ENCODE data around the gene SARDH.
"Not testable (repeated sequence)": the region's sequence is repeated elsewhere in the genome, so short reads cannot be mapped to it uniquely, and the experiment has no call there.

SARDH gene

DNA sequence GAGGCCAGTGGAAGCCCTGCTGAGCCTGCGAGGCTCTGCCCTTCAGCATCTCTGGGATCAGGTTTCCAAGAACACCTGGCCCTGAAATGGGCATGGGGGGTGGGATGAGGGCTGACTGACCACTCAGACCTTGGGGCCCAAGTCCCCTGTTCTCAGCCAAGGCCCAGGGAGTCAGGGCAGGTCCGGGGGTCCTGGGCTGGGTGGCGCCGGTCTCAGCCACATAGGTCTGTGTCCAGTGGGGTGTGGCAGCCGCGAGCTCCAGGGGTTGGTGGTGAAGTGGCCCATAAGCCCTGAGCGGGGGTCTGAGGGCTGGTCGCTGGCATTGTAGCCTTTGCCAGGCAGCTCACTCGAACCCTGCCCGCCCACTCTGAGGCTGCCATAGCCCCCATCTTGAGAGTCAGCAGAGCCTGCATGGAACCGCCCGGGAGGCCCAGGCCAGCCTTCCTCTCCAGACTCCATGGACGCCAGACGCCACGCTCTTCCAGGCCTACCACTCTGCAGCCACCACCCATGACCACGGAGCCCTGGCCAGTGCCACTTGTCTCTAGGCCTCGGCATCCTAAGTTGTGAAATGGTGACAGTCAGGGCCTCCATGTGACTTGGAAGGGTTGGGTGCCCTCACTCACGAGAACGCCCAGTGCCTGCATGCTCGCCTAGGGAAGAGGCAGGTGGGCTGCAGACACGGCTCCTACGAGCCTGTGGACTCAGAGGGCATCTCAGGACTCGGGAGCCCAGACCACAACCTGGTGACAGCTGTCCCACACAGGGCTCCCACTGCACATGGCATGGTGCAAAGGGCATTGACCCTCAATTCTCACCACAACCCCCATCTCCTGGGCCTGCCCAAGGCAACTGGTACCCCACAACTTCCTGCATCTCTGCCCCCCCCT, 108.7 kb downstream of the SARDH start:
- no peak for DNase-seq (ENCODE audit: low read depth)

DNA sequence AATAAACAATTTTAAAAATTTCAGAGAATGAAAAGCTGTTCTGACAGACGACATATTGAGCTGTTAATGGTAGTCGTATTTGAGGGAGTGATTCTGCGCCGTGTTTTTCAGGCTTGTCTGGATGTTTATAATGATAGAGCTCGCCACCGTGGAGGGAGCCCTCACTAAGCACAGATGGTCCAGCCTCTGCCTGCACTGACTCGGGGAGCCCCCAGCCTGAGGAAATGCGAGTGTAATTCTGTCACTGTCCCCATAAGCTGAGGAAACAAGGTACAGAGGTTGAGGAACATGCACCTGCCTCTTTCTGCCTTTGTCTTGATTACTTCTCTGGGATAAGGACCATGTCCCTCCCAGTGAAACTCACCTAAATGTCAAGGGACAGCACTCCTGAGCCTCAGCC, 109.4 kb downstream of the SARDH start:
- DNase-seq (ENCODE audit: low read depth) = no peak

- DNase-seq (ENCODE audit: low read depth) = no peak
These were observed 110.8 kb downstream of the SARDH start for GRCh38 chr9:133627341-133627740.

GRCh38 chr9:133626008-133626407, 112.1 kb downstream of the SARDH start:
- DNase-seq (ENCODE audit: low read depth) = not testable (repeated sequence)

GRCh38 chr9:133622555-133622954, 115.6 kb downstream of the SARDH start:
- no peak for DNase-seq (ENCODE audit: low read depth)

DNA sequence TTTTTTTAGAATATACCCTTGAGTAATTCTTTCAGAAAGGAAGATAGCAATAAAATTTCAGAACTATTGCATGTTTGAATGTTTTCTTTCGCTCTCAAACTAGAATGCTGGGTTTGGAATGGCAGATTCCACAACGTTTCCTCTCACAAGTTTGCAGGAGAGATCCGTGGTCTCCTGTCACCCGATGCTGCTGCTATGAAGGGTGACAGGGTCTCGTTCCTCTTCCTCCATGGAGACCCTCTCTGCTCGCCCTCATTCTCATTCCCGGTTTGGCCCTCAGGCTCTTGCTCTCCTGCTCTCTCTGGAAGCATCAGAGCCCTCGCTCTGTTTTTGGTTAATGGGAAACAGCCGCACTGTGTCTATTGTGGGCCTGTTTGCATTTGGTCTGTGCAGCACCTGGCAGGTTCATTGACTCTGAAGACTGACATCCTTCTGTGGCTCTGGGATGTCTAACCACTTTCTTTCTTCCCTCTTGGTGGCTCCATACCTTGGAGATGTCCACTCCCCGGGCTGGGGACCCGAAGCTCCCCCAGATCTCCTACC, 116.4 kb downstream of the SARDH start:
- no peak for DNase-seq (ENCODE audit: low read depth)

DNA sequence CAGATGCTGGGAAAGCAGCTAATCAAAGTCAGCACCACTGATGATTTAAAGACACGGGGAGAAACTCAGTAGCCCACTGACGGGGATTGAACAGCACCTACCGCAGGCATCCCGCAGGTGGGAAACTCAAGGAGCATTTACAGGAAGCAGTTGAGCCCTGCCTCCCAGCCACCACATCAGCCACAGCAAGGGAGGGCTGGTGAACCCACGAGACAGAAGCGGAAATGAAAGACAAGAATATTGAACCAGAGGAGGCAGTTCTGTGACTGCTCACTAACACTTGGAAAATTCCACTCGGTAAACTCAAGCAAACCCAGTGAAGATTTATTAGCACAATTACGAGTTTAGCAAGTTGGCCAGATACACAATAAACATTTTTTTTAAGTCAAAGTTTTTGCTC, 118.4 kb downstream of the SARDH start:
- peak; percentile 11 for DNase-seq (ENCODE audit: low read depth)

DNA sequence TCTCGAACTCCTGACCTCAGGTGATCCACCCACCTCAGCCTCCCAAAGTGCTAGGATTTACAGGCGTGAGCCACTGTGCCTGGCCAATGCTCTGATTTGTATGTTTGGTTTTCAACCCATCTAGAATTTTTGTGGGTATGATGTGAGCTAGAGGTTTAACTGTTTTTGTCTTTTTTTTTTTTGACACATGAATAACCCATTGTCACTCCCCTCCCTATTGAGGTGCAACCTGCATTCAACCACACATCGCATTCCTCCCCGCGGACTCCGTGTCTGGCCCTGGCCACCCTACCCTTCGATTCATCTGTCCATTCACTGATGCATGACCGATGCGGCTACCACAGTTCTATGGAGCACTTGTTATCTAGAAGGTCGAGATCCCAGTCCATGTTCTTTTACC, 119.4 kb downstream of the SARDH start:
- DNase-seq (ENCODE audit: low read depth) = no peak

GRCh38 chr9:133616643-133617405, 121.3 kb downstream of the SARDH start:
- no peak for DNase-seq (ENCODE audit: low read depth)

- DNase-seq (ENCODE audit: low read depth) = no peak
These were observed 122.5 kb downstream of the SARDH start for GRCh38 chr9:133615606-133616188.

- DNase-seq (ENCODE audit: low read depth) = no peak
These were observed 123.0 kb downstream of the SARDH start for GRCh38 chr9:133615186-133615585.

DNA sequence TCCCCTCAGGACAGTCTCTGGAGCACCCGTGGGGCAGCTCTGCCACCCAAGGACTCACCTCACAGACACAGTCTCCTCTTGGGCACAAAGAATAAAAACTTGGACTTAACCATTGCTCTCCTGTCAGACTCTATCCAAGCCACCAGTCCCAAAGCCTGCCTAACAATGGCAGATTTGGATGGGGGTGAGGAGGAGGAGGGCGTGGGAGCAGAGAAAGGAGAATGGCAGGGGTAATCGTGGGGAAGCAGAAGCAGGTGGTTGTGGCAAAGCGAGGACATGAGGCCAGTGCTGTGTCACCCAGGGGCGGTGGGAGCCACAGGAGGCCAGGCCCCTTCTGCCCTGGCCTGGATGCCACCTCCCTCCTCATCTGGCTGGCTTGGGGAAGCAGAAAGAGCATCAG, 123.5 kb downstream of the SARDH start:
- no peak for DNase-seq (ENCODE audit: low read depth)

GRCh38 chr9:133614056-133614455, 124.1 kb downstream of the SARDH start:
- no peak for DNase-seq (ENCODE audit: low read depth)
